Measurements from ENCODE around the gene SLC2A2. TPM values are rescaled to one million over a fixed set of nuclear protein-coding genes. Genes with fewer than 3 reads are reported as not detected.

The SLC2A2 gene
- total RNA-seq, 5 donors from 2014 or later (not counting 1 experiment from before 2014, with no cell fraction given), result 0.16 to 0.29 TPM; not detected in 3

DNA sequence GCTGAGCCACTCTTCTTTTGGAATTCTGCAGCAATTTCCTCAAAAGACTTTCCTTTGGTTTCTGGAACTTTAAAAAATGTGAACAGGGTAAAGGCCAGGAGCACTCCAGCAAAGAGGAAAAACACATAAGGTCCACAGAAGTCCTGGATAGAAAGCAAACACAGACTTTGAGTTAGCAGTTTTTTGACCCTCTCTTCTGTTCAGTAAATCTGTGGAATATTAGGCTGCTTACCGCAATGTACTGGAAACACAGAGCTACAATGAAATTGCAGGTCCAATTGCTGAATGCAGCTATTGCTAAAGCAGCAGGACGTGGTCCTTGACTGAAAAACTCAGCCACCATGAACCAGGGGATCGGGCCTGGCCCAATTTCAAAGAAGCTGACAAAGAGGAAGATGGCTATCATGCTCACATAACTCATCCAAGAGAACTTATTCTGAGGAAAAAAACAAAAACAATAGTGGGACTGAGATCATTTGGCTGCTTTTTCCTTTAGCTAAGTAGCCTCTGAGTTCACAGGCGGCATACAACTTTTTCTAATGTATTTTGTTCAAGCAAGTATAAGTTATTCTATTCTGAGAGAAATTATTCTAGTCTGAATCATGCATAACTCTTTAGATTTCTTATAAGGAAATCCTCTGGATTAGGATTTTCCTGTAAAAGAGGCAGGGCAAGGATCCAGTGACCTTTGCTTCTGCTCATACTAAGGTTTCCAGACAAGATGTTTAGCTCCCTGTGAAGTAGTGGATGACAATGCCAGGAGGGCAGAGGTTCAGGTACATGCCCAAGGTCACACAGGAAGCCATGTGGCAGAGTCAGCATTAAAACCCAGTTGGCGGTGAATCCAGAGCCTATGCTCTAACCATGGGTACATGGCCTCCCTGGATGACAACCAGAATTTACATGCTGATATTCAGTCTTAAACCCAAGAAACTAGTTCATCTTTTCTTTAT, 28.3 kb downstream of the SLC2A2 start:
- H3K9me3 ChIP-seq, result no peaks in the 10 kb centered on the region
- Mint-ChIP-seq H3K27me3 (no peaks in the 10 kb centered on the region), H3K4me3 (no peak overlapping the region), H3K27ac (no peak overlapping the region), H3K4me1 (no peaks in the 10 kb centered on the region), H3K36me3 (no peaks in the 10 kb centered on the region), H3K9me3 (peaks cover 0 to under 1% (median 0%) of the 10 kb centered on the region in 3 donors)
- POLR2A ChIA-PET, result no interaction called here
- DNase-seq (no peak), ATAC-seq (replicated peaks in 1 of 4) (no peak)
- H3K4me3 ChIP-seq (ENCODE audit: control insufficient read depth in 1 of 2, extremely low read depth in 1 of 2, low read length in 1 of 2), result no peak overlapping the region
- WGBS (ENCODE audit: insufficient coverage), result 100% methylated on average over 2 of the region's 5 CpGs
- H3K36me3 ChIP-seq (ENCODE audit: control insufficient read depth in 2 of 2, extremely low read depth in 1 of 2, insufficient read depth in 1 of 2, low read length in 1 of 2), result no peaks in the 10 kb centered on the region
- CTCF ChIA-PET, result no interaction called here
- no peak overlapping the region for H3K27ac ChIP-seq (ENCODE audit: low read length)
- H3K27me3 ChIP-seq (replicated peaks in 1 of 2; ENCODE audit: control insufficient read depth in 2 of 2, extremely low read depth in 1 of 2, insufficient read depth in 2 of 2, low read length in 1 of 2), result no peaks in the 10 kb centered on the region
- H3K4me1 ChIP-seq (ENCODE audit: control insufficient read depth in 1 of 2, extremely low read depth in 1 of 2, insufficient read depth in 2 of 2, low read length in 2 of 2), result no peaks in the 10 kb centered on the region

DNA sequence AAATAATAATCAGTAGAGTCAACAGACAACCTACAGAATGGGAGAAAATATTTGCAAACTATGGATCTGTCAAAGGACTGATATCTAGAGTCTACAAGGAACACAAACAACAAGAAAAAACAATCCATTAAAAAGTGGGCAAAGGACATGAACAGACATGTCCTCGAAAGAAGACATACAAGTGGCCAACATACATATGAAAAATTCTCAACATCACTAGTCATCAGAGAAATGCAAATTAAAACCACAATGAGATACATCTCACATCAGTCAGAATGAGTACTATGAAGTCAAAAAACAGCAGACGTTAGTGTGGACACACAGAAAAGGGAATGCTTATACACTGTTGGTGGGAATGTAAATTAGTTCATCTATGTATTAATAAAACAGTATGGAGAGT, 33.7 kb downstream of the SLC2A2 start:
- Histone ChIP-seq H3K9me3 (no peaks in the 10 kb centered on the region), H3K27ac (ENCODE audit: low read length) (no peak overlapping the region), H3K27me3 (replicated peaks in 1 of 2; ENCODE audit: control insufficient read depth in 2 of 2, extremely low read depth in 1 of 2, insufficient read depth in 2 of 2, low read length in 1 of 2) (peaks cover 0 to 17% of the 10 kb centered on the region in 2 experiments), H3K4me3 (ENCODE audit: control insufficient read depth in 1 of 2, extremely low read depth in 1 of 2, low read length in 1 of 2) (no peak overlapping the region), H3K36me3 (ENCODE audit: control insufficient read depth in 2 of 2, extremely low read depth in 1 of 2, insufficient read depth in 1 of 2, low read length in 1 of 2) (no peaks in the 10 kb centered on the region), H3K4me1 (ENCODE audit: control insufficient read depth in 1 of 2, extremely low read depth in 1 of 2, insufficient read depth in 2 of 2, low read length in 2 of 2) (no peaks in the 10 kb centered on the region)
- ChIA-PET CTCF (no interaction called here), POLR2A (no interaction called here)
- ATAC-seq (replicated peaks in 1 of 4), result no peak
- DNase-seq, result no peak
- Mint-ChIP-seq H3K9me3 (peaks cover 0 to 8% (median 3%) of the 10 kb centered on the region in 3 donors), H3K36me3 (no peaks in the 10 kb centered on the region), H3K4me1 (no peaks in the 10 kb centered on the region), H3K27me3 (peaks cover 10 to 17% of the 10 kb centered on the region in 2 donors), H3K4me3 (no peak overlapping the region), H3K27ac (no peak overlapping the region)
- WGBS (ENCODE audit: insufficient coverage), result 100% methylated on average over 1 of the region's 2 CpGs

DNA sequence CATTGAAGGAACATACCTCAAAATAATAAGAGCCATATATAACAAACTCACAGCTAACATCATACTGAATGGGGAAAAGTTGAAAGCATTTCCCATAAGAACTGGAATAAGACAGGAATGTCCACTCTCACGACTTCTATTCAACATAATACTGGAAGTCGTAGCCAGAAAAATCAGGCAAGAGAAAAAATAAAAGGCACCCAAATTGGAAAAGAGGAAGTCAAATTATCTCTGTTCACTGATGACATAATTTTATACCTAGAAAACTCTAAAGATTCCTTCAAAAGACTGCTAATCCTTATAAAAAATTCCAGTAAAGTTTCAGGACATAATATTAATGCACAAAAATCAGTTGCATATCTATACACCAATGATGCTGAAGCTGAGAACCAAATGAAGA, 34.9 kb downstream of the SLC2A2 start:
- Mint-ChIP-seq H3K27me3 (peaks cover 15 to 23% of the 10 kb centered on the region in 2 donors), H3K36me3 (no peaks in the 10 kb centered on the region), H3K4me3 (no peak overlapping the region), H3K4me1 (no peaks in the 10 kb centered on the region), H3K27ac (no peak overlapping the region), H3K9me3 (peaks cover 0 to 8% (median 3%) of the 10 kb centered on the region in 3 donors)
- CTCF ChIA-PET, result no interaction called here
- DNase-seq (no peak), ATAC-seq (replicated peaks in 1 of 4) (no peak)
- H3K9me3 ChIP-seq, result no peaks in the 10 kb centered on the region
- H3K4me3 ChIP-seq (ENCODE audit: control insufficient read depth in 1 of 2, extremely low read depth in 1 of 2, low read length in 1 of 2), result no peak overlapping the region
- no CpG with 5 or more reads among the region's 2 CpGs for WGBS (ENCODE audit: insufficient coverage)
- H3K36me3 ChIP-seq (ENCODE audit: control insufficient read depth in 2 of 2, extremely low read depth in 1 of 2, insufficient read depth in 1 of 2, low read length in 1 of 2), result no peaks in the 10 kb centered on the region
- peaks cover 0 to 17% of the 10 kb centered on the region in 2 experiments for H3K27me3 ChIP-seq (replicated peaks in 1 of 2; ENCODE audit: control insufficient read depth in 2 of 2, extremely low read depth in 1 of 2, insufficient read depth in 2 of 2, low read length in 1 of 2)
- H3K4me1 ChIP-seq (ENCODE audit: control insufficient read depth in 1 of 2, extremely low read depth in 1 of 2, insufficient read depth in 2 of 2, low read length in 2 of 2), result no peaks in the 10 kb centered on the region
- H3K27ac ChIP-seq (ENCODE audit: low read length), result no peak overlapping the region
- POLR2A ChIA-PET, result no interaction called here

DNA sequence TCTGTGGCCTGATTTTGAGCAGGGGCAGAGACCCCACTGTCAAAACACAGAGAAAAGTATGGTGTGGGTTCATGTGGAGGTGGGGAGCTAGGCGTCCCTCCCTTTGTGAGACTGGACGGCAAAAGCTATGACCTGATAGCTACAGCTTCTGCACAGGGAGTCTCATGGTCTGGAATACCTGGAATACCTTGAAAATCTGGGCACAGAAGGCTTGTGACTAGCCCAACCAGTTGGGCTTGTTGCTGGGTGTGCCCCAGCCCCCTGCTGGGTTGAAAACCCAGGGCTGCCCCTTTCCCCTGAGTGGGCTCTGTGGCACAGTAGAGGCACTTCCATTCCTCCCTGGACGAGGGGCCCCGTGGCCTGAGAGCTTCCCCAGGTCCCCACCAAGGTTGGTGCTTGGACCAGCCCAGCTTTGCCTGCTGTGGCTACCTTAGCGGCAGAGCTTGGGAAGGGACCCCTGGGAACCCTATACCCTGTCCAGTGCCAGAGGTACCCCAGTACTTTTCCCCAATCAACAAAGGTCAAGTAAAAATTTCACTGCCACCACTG, 37.3 kb downstream of the SLC2A2 start:
- DNase-seq (no peak), ATAC-seq (replicated peaks in 1 of 4) (no peak)
- ChIA-PET CTCF (no interaction called here), POLR2A (no interaction called here)
- Histone ChIP-seq H3K4me3 (ENCODE audit: control insufficient read depth in 1 of 2, extremely low read depth in 1 of 2, low read length in 1 of 2) (no peak overlapping the region), H3K27me3 (replicated peaks in 1 of 2; ENCODE audit: control insufficient read depth in 2 of 2, extremely low read depth in 1 of 2, insufficient read depth in 2 of 2, low read length in 1 of 2) (peaks cover 0 to 17% of the 10 kb centered on the region in 2 experiments), H3K9me3 (no peaks in the 10 kb centered on the region), H3K4me1 (ENCODE audit: control insufficient read depth in 1 of 2, extremely low read depth in 1 of 2, insufficient read depth in 2 of 2, low read length in 2 of 2) (no peaks in the 10 kb centered on the region), H3K27ac (ENCODE audit: low read length) (no peak overlapping the region), H3K36me3 (ENCODE audit: control insufficient read depth in 2 of 2, extremely low read depth in 1 of 2, insufficient read depth in 1 of 2, low read length in 1 of 2) (no peaks in the 10 kb centered on the region)
- Mint-ChIP-seq H3K4me3 (no peak overlapping the region), H3K4me1 (no peaks in the 10 kb centered on the region), H3K9me3 (peaks cover 0 to 8% (median 3%) of the 10 kb centered on the region in 3 donors), H3K27me3 (peaks cover 15 to 29% of the 10 kb centered on the region in 2 donors), H3K27ac (no peak overlapping the region), H3K36me3 (no peaks in the 10 kb centered on the region)
- 94% methylated on average over 5 of the region's 5 CpGs for WGBS (ENCODE audit: insufficient coverage)

DNA sequence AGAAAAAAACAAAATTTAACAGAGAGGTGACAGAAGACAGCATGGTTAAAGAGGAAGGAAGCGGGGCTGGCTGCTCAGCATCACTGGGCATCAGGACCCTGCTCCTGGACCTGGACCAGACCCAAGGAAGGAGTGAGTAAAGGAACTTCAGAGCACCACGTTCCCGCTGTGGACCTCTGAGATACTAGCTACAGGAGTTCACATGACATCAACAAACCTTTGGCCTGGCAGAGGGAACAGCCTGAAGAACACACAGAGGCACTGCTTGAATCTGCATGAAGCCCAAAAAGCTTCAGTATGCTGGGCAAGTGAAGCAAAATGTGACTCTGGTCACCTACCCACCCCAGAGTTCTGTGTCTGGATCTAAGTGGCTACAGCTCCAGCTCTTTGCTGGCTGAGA, 38.1 kb downstream of the SLC2A2 start:
- Mint-ChIP-seq H3K27me3 (peaks cover 19 to 31% of the 10 kb centered on the region in 2 donors), H3K4me3 (no peak overlapping the region), H3K9me3 (peaks cover 0 to 8% (median 3%) of the 10 kb centered on the region in 3 donors), H3K27ac (no peak overlapping the region), H3K4me1 (no peaks in the 10 kb centered on the region), H3K36me3 (no peaks in the 10 kb centered on the region)
- WGBS (ENCODE audit: insufficient coverage), result 61% methylated on average over 3 of the region's 3 CpGs
- peaks cover 0 to 17% of the 10 kb centered on the region in 2 experiments for H3K27me3 ChIP-seq (replicated peaks in 1 of 2; ENCODE audit: control insufficient read depth in 2 of 2, extremely low read depth in 1 of 2, insufficient read depth in 2 of 2, low read length in 1 of 2)
- ATAC-seq (replicated peaks in 1 of 4) (no peak), DNase-seq (no peak)
- no peak overlapping the region for H3K27ac ChIP-seq (ENCODE audit: low read length)
- H3K9me3 ChIP-seq, result no peaks in the 10 kb centered on the region
- no peaks in the 10 kb centered on the region for H3K36me3 ChIP-seq (ENCODE audit: control insufficient read depth in 2 of 2, extremely low read depth in 1 of 2, insufficient read depth in 1 of 2, low read length in 1 of 2)
- H3K4me1 ChIP-seq (ENCODE audit: control insufficient read depth in 1 of 2, extremely low read depth in 1 of 2, insufficient read depth in 2 of 2, low read length in 2 of 2), result no peaks in the 10 kb centered on the region
- CTCF ChIA-PET, result no interaction called here
- POLR2A ChIA-PET, result no interaction called here
- H3K4me3 ChIP-seq (ENCODE audit: control insufficient read depth in 1 of 2, extremely low read depth in 1 of 2, low read length in 1 of 2), result no peak overlapping the region

DNA sequence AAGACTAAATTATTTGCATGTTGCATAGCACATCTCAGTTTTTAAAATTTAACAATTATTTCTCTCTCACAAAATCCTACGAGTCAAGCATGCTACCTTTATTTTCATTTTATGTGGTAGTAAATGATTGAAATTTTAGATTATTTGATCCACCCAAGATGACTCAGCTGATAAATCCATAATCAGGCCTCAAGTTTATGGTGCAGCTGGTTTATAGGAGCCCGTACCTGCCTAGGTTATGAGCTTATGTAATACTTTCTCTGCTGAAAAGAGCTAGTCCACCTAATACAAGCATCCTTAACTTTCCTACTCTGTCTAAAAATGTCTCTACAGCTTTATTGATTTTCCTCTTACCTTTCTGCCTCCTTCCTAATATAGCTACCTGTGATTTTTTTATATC, 41.2 kb downstream of the SLC2A2 start:
- no peak for DNase-seq
- H3K4me1 ChIP-seq (ENCODE audit: control insufficient read depth in 1 of 2, extremely low read depth in 1 of 2, insufficient read depth in 2 of 2, low read length in 2 of 2), result no peaks in the 10 kb centered on the region
- no peak overlapping the region for H3K27ac Mint-ChIP-seq
- no peaks in the 10 kb centered on the region for H3K36me3 Mint-ChIP-seq
- ATAC-seq (replicated peaks in 1 of 4), result no peak
- H3K27me3 Mint-ChIP-seq, result peaks cover 28 to 33% of the 10 kb centered on the region in 2 donors
- ChIA-PET POLR2A (interaction anchor here in 1 of 2 donors (0.7 kb wide), 1 partner anchor 88 kb away, joined by 4 read pairs; no protein-coding TSS in a partner anchor), CTCF (no interaction called here)
- no peaks in the 10 kb centered on the region for H3K4me1 Mint-ChIP-seq
- H3K36me3 ChIP-seq (ENCODE audit: control insufficient read depth in 2 of 2, extremely low read depth in 1 of 2, insufficient read depth in 1 of 2, low read length in 1 of 2), result no peaks in the 10 kb centered on the region
- peaks cover 0 to 13% of the 10 kb centered on the region in 2 experiments for H3K27me3 ChIP-seq (replicated peaks in 1 of 2; ENCODE audit: control insufficient read depth in 2 of 2, extremely low read depth in 1 of 2, insufficient read depth in 2 of 2, low read length in 1 of 2)
- WGBS (ENCODE audit: insufficient coverage), result no CpG with 5 or more reads among the region's 2 CpGs
- no peak overlapping the region for H3K4me3 Mint-ChIP-seq
- no peaks in the 10 kb centered on the region for H3K9me3 ChIP-seq
- H3K27ac ChIP-seq (ENCODE audit: low read length), result no peak overlapping the region
- H3K4me3 ChIP-seq (ENCODE audit: control insufficient read depth in 1 of 2, extremely low read depth in 1 of 2, low read length in 1 of 2), result no peak overlapping the region
- H3K9me3 Mint-ChIP-seq, result no peaks in the 10 kb centered on the region
